ENCODE measurements around the gene HAS3. TPM values are rescaled to one million over a fixed set of nuclear protein-coding genes. Genes with fewer than 3 reads are reported as not detected.
"Not testable (repeated sequence)": the region's sequence is repeated elsewhere in the genome, so short reads cannot be mapped to it uniquely, and the experiment has no call there.

Gene HAS3
- polyA plus RNA-seq, 1 donor (not counting 4 experiments of a cell fraction or from before 2014, with no cell fraction given), result 132 TPM

DNA sequence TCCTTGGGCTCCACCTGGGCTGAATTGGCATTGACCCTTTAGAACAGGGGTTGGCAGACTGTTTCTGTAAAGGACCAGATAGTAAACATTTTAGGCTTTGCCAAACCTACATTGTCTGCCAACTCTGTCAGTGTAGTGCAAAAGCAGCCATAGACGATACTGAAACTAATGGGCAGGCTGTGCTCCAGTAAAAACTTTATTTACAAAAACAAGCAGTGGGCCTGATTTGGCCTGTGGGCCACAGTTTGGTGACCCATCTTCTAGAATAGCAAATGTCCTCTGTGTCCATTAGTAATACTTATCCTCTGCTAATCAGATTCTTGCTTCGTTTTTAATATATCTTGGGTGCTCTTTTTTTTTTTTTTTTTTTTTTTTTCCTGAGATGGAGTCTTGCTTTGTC lies 33.2 kb downstream of the HAS3 start:
- TF ChIP-seq EZH2 (IDR thresholded peaks at IDR 0.05; ENCODE audit: low read length), result no peak
- TF ChIP-seq, protein P1, sequence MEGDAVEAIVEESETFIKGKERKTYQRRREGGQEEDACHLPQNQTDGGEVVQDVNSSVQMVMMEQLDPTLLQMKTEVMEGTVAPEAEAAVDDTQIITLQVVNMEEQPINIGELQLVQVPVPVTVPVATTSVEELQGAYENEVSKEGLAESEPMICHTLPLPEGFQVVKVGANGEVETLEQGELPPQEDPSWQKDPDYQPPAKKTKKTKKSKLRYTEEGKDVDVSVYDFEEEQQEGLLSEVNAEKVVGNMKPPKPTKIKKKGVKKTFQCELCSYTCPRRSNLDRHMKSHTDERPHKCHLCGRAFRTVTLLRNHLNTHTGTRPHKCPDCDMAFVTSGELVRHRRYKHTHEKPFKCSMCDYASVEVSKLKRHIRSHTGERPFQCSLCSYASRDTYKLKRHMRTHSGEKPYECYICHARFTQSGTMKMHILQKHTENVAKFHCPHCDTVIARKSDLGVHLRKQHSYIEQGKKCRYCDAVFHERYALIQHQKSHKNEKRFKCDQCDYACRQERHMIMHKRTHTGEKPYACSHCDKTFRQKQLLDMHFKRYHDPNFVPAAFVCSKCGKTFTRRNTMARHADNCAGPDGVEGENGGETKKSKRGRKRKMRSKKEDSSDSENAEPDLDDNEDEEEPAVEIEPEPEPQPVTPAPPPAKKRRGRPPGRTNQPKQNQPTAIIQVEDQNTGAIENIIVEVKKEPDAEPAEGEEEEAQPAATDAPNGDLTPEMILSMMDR (optimal IDR thresholded peaks at IDR 0.05 in 1 of 3, IDR thresholded peaks at IDR 0.05 in 1 of 3, conservative IDR thresholded peaks at IDR 0.05 in 1 of 3; ENCODE audit: extremely low read depth in 1 of 3, insufficient read depth in 2 of 3, low read length in 3 of 3), result no peak
- H3K36me3 ChIP-seq (ENCODE audit: control insufficient read depth in 2 of 2, extremely low read depth in 1 of 2, insufficient read depth in 2 of 2, low read length in 2 of 2), result peaks cover 28 to 57% of the 10 kb centered on the region in 2 experiments
- peaks cover 50% of the 10 kb centered on the region for H3K79me2 ChIP-seq (ENCODE audit: control insufficient read depth, insufficient read depth, low read length)
- no peak overlapping the region for H3K9ac ChIP-seq (ENCODE audit: control insufficient read depth, extremely low read depth, insufficient read depth, low read length)
- no peaks in the 10 kb centered on the region for H3K9me1 ChIP-seq (ENCODE audit: control insufficient read depth, extremely low read depth, insufficient read depth, low read length)
- no peaks in the 10 kb centered on the region for H3K27me3 ChIP-seq (ENCODE audit: control insufficient read depth, extremely low read depth, insufficient read depth, low read length)
- no peak overlapping the region for H3K27ac ChIP-seq (ENCODE audit: control insufficient read depth, insufficient read depth, low read length)
- no peaks in the 10 kb centered on the region for H3K9me3 ChIP-seq (ENCODE audit: control insufficient read depth, low read depth, low read length)
- H3K4me1 ChIP-seq (ENCODE audit: control insufficient read depth, extremely low read depth, insufficient read depth, low read length), result peaks cover 8% of the 10 kb centered on the region
- H2AFZ ChIP-seq (ENCODE audit: control insufficient read depth, low read length), result no peak overlapping the region
- FAIRE-seq, result no peak
- no peak for DNase-seq (ENCODE audit: low read depth, low spot score)
- no peak overlapping the region for H3K4me3 ChIP-seq (ENCODE audit: control insufficient read depth in 2 of 3, extremely low read depth in 1 of 3, insufficient read depth in 2 of 3, low read depth in 1 of 3, low read length in 3 of 3)
- no peak overlapping the region for H3K4me2 ChIP-seq (ENCODE audit: control insufficient read depth, extremely low read depth, insufficient read depth, low read depth, low read length)
- no peaks in the 10 kb centered on the region for H4K20me1 ChIP-seq (ENCODE audit: control insufficient read depth, extremely low read depth, insufficient read depth, low read length)
- dilution Hi-C loops (cut with MboI; ENCODE audit: extremely low pct_ligation_motif_present, low sequenced_read_pairs), result no loop called here

DNA sequence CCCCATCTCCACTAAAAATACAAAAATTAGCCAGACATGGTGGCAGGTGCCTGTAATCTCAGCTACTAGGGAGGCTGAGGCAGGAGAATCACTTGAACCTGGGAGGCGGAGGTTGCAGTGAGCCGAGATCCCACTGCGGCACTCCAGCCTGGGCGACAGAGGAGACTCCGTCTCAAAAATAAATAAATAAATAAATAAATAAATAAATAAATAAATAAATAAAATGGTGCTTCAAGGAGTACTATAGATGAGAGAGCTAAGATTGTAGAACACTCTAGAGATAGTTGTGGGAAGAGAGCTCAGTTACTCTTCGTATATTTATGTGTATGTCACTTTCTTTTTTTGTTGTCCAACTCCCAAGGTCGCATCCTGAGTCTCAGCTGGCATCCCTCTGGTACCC lies 34.0 kb downstream of the HAS3 start:
- H3K27me3 ChIP-seq (ENCODE audit: control insufficient read depth, extremely low read depth, insufficient read depth, low read length); H3K4me2 ChIP-seq (ENCODE audit: control insufficient read depth, extremely low read depth, insufficient read depth, low read depth, low read length); H3K9me1 ChIP-seq (ENCODE audit: control insufficient read depth, extremely low read depth, insufficient read depth, low read length); H3K4me3 ChIP-seq (ENCODE audit: control insufficient read depth in 2 of 3, extremely low read depth in 1 of 3, insufficient read depth in 2 of 3, low read depth in 1 of 3, low read length in 3 of 3); H3K9ac ChIP-seq (ENCODE audit: control insufficient read depth, extremely low read depth, insufficient read depth, low read length); H4K20me1 ChIP-seq (ENCODE audit: control insufficient read depth, extremely low read depth, insufficient read depth, low read length); H3K4me1 ChIP-seq (ENCODE audit: control insufficient read depth, extremely low read depth, insufficient read depth, low read length); DNase-seq (ENCODE audit: low read depth, low spot score); H2AFZ ChIP-seq (ENCODE audit: control insufficient read depth, low read length); FAIRE-seq; H3K27ac ChIP-seq (ENCODE audit: control insufficient read depth, insufficient read depth, low read length); dilution Hi-C loops (cut with MboI; ENCODE audit: extremely low pct_ligation_motif_present, low sequenced_read_pairs); H3K9me3 ChIP-seq (ENCODE audit: control insufficient read depth, low read depth, low read length): not testable (repeated sequence)
- Histone ChIP-seq H3K36me3 (ENCODE audit: control insufficient read depth in 2 of 2, extremely low read depth in 1 of 2, insufficient read depth in 2 of 2, low read length in 2 of 2) (peaks cover 29 to 53% of the 10 kb centered on the region in 2 experiments), H3K79me2 (ENCODE audit: control insufficient read depth, insufficient read depth, low read length) (peaks cover 41% of the 10 kb centered on the region)

DNA sequence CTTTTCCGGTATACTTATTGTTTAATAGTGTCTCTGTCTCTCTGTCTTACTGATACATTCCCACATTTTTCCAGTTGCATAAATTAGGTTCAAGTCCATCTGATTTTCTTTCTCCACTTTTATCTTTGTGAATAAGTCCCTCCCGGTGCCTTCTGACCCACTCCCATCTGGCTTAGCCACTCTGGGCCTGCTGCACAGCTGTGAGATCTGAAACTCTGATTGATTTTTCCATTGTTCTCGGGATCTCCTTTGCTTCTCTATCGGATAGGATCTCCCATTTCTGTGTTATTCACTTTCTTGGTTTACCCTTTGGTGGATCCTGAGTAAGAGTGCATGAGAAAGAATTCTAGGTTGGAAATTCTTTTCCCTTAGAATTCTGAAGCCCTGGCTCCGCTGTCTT lies 35.6 kb downstream of the HAS3 start:
- H3K27me3 ChIP-seq (ENCODE audit: control insufficient read depth, extremely low read depth, insufficient read depth, low read length), result no peaks in the 10 kb centered on the region
- no peaks in the 10 kb centered on the region for H3K4me1 ChIP-seq (ENCODE audit: control insufficient read depth, extremely low read depth, insufficient read depth, low read length)
- H3K36me3 ChIP-seq (ENCODE audit: control insufficient read depth in 2 of 2, extremely low read depth in 1 of 2, insufficient read depth in 2 of 2, low read length in 2 of 2), result peaks cover 34 to 52% of the 10 kb centered on the region in 2 experiments
- no peak overlapping the region for H3K9ac ChIP-seq (ENCODE audit: control insufficient read depth, extremely low read depth, insufficient read depth, low read length)
- no peak for DNase-seq (ENCODE audit: low read depth, low spot score)
- FAIRE-seq, result no peak
- no peak overlapping the region for H3K4me3 ChIP-seq (ENCODE audit: control insufficient read depth in 2 of 3, extremely low read depth in 1 of 3, insufficient read depth in 2 of 3, low read depth in 1 of 3, low read length in 3 of 3)
- no peaks in the 10 kb centered on the region for H4K20me1 ChIP-seq (ENCODE audit: control insufficient read depth, extremely low read depth, insufficient read depth, low read length)
- H3K9me3 ChIP-seq (ENCODE audit: control insufficient read depth, low read depth, low read length), result no peaks in the 10 kb centered on the region
- dilution Hi-C loops (cut with MboI; ENCODE audit: extremely low pct_ligation_motif_present, low sequenced_read_pairs), result no loop called here
- H3K79me2 ChIP-seq (ENCODE audit: control insufficient read depth, insufficient read depth, low read length), result peaks cover 29% of the 10 kb centered on the region
- H3K9me1 ChIP-seq (ENCODE audit: control insufficient read depth, extremely low read depth, insufficient read depth, low read length), result no peaks in the 10 kb centered on the region
- H2AFZ ChIP-seq (ENCODE audit: control insufficient read depth, low read length), result no peak overlapping the region
- no peak for TF ChIP-seq EZH2 (IDR thresholded peaks at IDR 0.05; ENCODE audit: low read length)
- TF ChIP-seq, protein P1 (optimal IDR thresholded peaks at IDR 0.05 in 1 of 3, IDR thresholded peaks at IDR 0.05 in 1 of 3, conservative IDR thresholded peaks at IDR 0.05 in 1 of 3; ENCODE audit: extremely low read depth in 1 of 3, insufficient read depth in 2 of 3, low read length in 3 of 3), result no peak
- H3K4me2 ChIP-seq (ENCODE audit: control insufficient read depth, extremely low read depth, insufficient read depth, low read depth, low read length), result no peak overlapping the region
- no peak overlapping the region for H3K27ac ChIP-seq (ENCODE audit: control insufficient read depth, insufficient read depth, low read length)
